Peyer's patch (tissue), 4 donors: ENCODE data around the gene PLSCR3. TPM values are rescaled to one million over a fixed set of nuclear protein-coding genes. Genes with fewer than 3 reads are reported as not detected.

ENCODE experiments used
- DNase-seq, 3 donors: peaks; one replicate each; pipeline ENCODE4 v3.0.0-alpha.2; 2017 to 2019
- H3K27ac ChIP-seq, 4 donors: fragments of 200-600 bp; sonication (generic); one replicate each; pipeline ENCODE4 v1.5.1; 2016 to 2019
- H3K27me3 ChIP-seq, 2 donors: fragments of 200-600 bp; sonication (generic); one replicate each; pipeline ENCODE4 v1.5.1; 2019
- H3K36me3 ChIP-seq, 3 donors: fragments of 200-600 bp; sonication (generic); one replicate each; pipeline ENCODE4 v1.5.1; 2016 to 2019
- H3K4me1 ChIP-seq, 4 donors: fragments of 200-600 bp; sonication (generic); one replicate each; pipeline ENCODE4 v1.5.1; 2016 to 2019
- H3K4me3 ChIP-seq, 4 donors: fragments of 200-600 bp; sonication (generic); 1 replicate in 3 of 4; 2 replicates in 1 of 4; pipeline ENCODE4 v1.5.1; 2016 to 2019; ENCODE audit warnings: mild to moderate bottlenecking in 1 of 4
- H3K9me3 ChIP-seq, 4 donors: fragments of 200-600 bp; sonication (generic); one replicate each; pipeline ENCODE4 v1.5.1; 2016 to 2019; ENCODE audit warnings: mild to moderate bottlenecking in 1 of 4
- CTCF ChIP-seq, 6 experiments: fragments of 450-650 bp in 4 of 6; fragments of 200-600 bp in 2 of 6; sonication (generic) in 1 of 6; IDR thresholded peaks; one replicate each; pipeline ENCODE4 v1.5.1; 2017 to 2019; ENCODE audit warnings: antibody characterized with exemption in 6 of 6, mild to moderate bottlenecking in 3 of 6, moderate library complexity in 1 of 6
- POLR2A ChIP-seq, 2 donors: fragments of 450-650 bp; IDR thresholded peaks; one replicate each; pipeline ENCODE4 v1.5.1; 2017; ENCODE audit warnings: antibody characterized with exemption in 2 of 2, mild to moderate bottlenecking in 2 of 2, moderate library complexity in 2 of 2
- total RNA-seq, 4 donors: library from RNA; depleted of rRNA; stranded (reverse); fragments of >200 nt; gene quantifications; one replicate each; pipeline ENCODE4 v1.1.0, GENCODE V29; 2016

The PLSCR3 gene
- total RNA-seq, 4 donors from 2014 or later = 10.7 to 38.8 (median 21.9) TPM

GRCh38 chr17:7417056-7417655 lies 22.8 kb upstream of the PLSCR3 start:
- Histone ChIP-seq H3K4me3 (no peak overlapping the region), H3K36me3 (no peaks in the 10 kb centered on the region), H3K4me1 (no peaks in the 10 kb centered on the region), H3K27me3 (no peaks in the 10 kb centered on the region), H3K9me3 (no peaks in the 10 kb centered on the region), H3K27ac (no peak overlapping the region)
- no peak for DNase-seq
- TF ChIP-seq CTCF (IDR thresholded peaks at IDR 0.05) = no peak
- TF ChIP-seq POLR2A (IDR thresholded peaks at IDR 0.05) = no peak

- Histone ChIP-seq H3K27me3 (no peaks in the 10 kb centered on the region), H3K4me3 (no peak overlapping the region), H3K4me1 (no peaks in the 10 kb centered on the region), H3K36me3 (no peaks in the 10 kb centered on the region), H3K27ac (no peak overlapping the region), H3K9me3 (no peaks in the 10 kb centered on the region)
- TF ChIP-seq CTCF (IDR thresholded peaks at IDR 0.05) = peak in 2 of 6 experiments; percentile 15 to 23
- TF ChIP-seq POLR2A (IDR thresholded peaks at IDR 0.05) = no peak
- no peak for DNase-seq
Measured at GRCh38 chr17:7416323-7416722, 22.0 kb upstream of the PLSCR3 start.

GRCh38 chr17:7415784-7416183 lies 21.5 kb upstream of the PLSCR3 start:
- no peaks in the 10 kb centered on the region for H3K36me3 ChIP-seq
- H3K27ac ChIP-seq = no peak overlapping the region
- DNase-seq = no peak
- H3K4me1 ChIP-seq = no peaks in the 10 kb centered on the region
- no peaks in the 10 kb centered on the region for H3K9me3 ChIP-seq
- TF ChIP-seq CTCF (IDR thresholded peaks at IDR 0.05) (no peak), POLR2A (IDR thresholded peaks at IDR 0.05) (no peak)
- H3K4me3 ChIP-seq = no peak overlapping the region
- H3K27me3 ChIP-seq = no peaks in the 10 kb centered on the region

GRCh38 chr17:7414837-7415236 lies 20.5 kb upstream of the PLSCR3 start:
- no peak for DNase-seq
- no peaks in the 10 kb centered on the region for H3K9me3 ChIP-seq

GRCh38 chr17:7413346-7413985 lies 19.1 kb upstream of the PLSCR3 start:
- DNase-seq = no peak
- Histone ChIP-seq H3K27ac (no peak overlapping the region), H3K36me3 (no peaks in the 10 kb centered on the region), H3K9me3 (no peaks in the 10 kb centered on the region), H3K4me3 (no peak overlapping the region), H3K4me1 (no peaks in the 10 kb centered on the region), H3K27me3 (no peaks in the 10 kb centered on the region)
- no peak for TF ChIP-seq POLR2A (IDR thresholded peaks at IDR 0.05)
- TF ChIP-seq CTCF (IDR thresholded peaks at IDR 0.05) = no peak

More at GRCh38 chr17:7414837-7415236, 20.5 kb upstream of the PLSCR3 start:
- TF ChIP-seq POLR2A (IDR thresholded peaks at IDR 0.05) = no peak
- no peak for TF ChIP-seq CTCF (IDR thresholded peaks at IDR 0.05)
- no peaks in the 10 kb centered on the region for H3K4me1 ChIP-seq
- H3K27ac ChIP-seq = no peak overlapping the region
- no peak overlapping the region for H3K4me3 ChIP-seq
- no peaks in the 10 kb centered on the region for H3K36me3 ChIP-seq
- H3K27me3 ChIP-seq = no peaks in the 10 kb centered on the region
